ENCODE data around the gene SLC16A5.

The SLC16A5 gene

GRCh38 chr17:75086496-75087181, 1.1 kb upstream of the SLC16A5 start:
- DNase-seq (ENCODE audit: low read depth in 2 of 2) = no peak

- DNase-seq (ENCODE audit: low read depth in 2 of 2) = no peak
Measured at GRCh38 chr17:75087182-75087557, 584 bp upstream of the SLC16A5 start.

- no peak for DNase-seq (ENCODE audit: low read depth in 2 of 2)
Measured at GRCh38 chr17:75088465-75089417, 987 bp downstream of the SLC16A5 start.

GRCh38 chr17:75090871-75091854, 3.4 kb downstream of the SLC16A5 start:
- no peak for DNase-seq (ENCODE audit: low read depth in 2 of 2)

- no peak for DNase-seq (ENCODE audit: low read depth in 2 of 2)
Measured at GRCh38 chr17:75091855-75092327, 4.1 kb downstream of the SLC16A5 start.

GRCh38 chr17:75093548-75094158, 5.9 kb downstream of the SLC16A5 start:
- DNase-seq (ENCODE audit: low read depth in 2 of 2) = no peak

- no peak for DNase-seq (ENCODE audit: low read depth in 2 of 2)
Measured at GRCh38 chr17:75094871-75095399, 7.2 kb downstream of the SLC16A5 start.

- DNase-seq (ENCODE audit: low read depth in 2 of 2) = no peak
Measured at GRCh38 chr17:75096082-75096625, 8.4 kb downstream of the SLC16A5 start.

- DNase-seq (ENCODE audit: low read depth in 2 of 2) = no peak
Measured at GRCh38 chr17:75097865-75098264, 10.1 kb downstream of the SLC16A5 start.

GRCh38 chr17:75098861-75099260, 11.1 kb downstream of the SLC16A5 start:
- no peak for DNase-seq (ENCODE audit: low read depth in 2 of 2)

GRCh38 chr17:75099881-75100595, 12.3 kb downstream of the SLC16A5 start:
- no peak for DNase-seq (ENCODE audit: low read depth in 2 of 2)

- no peak for DNase-seq (ENCODE audit: low read depth in 2 of 2)
Measured at GRCh38 chr17:75102385-75102821, 14.6 kb downstream of the SLC16A5 start.

GRCh38 chr17:75103601-75104554, 16.1 kb downstream of the SLC16A5 start:
- no peak for DNase-seq (ENCODE audit: low read depth in 2 of 2)

GRCh38 chr17:75105126-75106080, 17.6 kb downstream of the SLC16A5 start:
- DNase-seq (ENCODE audit: low read depth in 2 of 2) = no peak

GRCh38 chr17:75108193-75108592, 20.4 kb downstream of the SLC16A5 start:
- DNase-seq (ENCODE audit: low read depth in 2 of 2) = no peak

GRCh38 chr17:75109046-75109406, 21.3 kb downstream of the SLC16A5 start:
- DNase-seq (ENCODE audit: low read depth in 2 of 2) = no peak

GRCh38 chr17:75109407-75110233, 21.9 kb downstream of the SLC16A5 start, which contains the start of gene ARMC7:
Gene ARMC7, plus strand, starts transcription at chr17:75109969. Its CDS starts 320 bp downstream, at chr17:75110289.
- peak in 1 of 2 experiments; percentile 42 for DNase-seq (ENCODE audit: low read depth in 2 of 2)

All from fibroblast of skin of left biceps (primary cell).